Astrocyte (in vitro differentiated cells and primary cell): ENCODE measurements around the gene AATK.

ENCODE experiments used
- EZH2 ChIP-seq: IDR thresholded peaks from 2 replicates; pipeline ENCODE4 v1.6.1; 2012; ENCODE audit warnings: mild to moderate bottlenecking, low read length, inconsistent platforms; ENCODE audit not compliant: insufficient read depth
- TF ChIP-seq, protein P1 (sequence below): IDR thresholded peaks from 2 replicates; pipeline ENCODE4 v1.5.1; 2011; ENCODE audit warnings: low read depth, mild to moderate bottlenecking, inconsistent platforms, low read length, moderate library complexity; ENCODE audit not compliant: insufficient read depth

GRCh38 chr17:81074875-81075274 is 91.1 kb downstream of the AATK start:
- TF ChIP-seq, protein P1, sequence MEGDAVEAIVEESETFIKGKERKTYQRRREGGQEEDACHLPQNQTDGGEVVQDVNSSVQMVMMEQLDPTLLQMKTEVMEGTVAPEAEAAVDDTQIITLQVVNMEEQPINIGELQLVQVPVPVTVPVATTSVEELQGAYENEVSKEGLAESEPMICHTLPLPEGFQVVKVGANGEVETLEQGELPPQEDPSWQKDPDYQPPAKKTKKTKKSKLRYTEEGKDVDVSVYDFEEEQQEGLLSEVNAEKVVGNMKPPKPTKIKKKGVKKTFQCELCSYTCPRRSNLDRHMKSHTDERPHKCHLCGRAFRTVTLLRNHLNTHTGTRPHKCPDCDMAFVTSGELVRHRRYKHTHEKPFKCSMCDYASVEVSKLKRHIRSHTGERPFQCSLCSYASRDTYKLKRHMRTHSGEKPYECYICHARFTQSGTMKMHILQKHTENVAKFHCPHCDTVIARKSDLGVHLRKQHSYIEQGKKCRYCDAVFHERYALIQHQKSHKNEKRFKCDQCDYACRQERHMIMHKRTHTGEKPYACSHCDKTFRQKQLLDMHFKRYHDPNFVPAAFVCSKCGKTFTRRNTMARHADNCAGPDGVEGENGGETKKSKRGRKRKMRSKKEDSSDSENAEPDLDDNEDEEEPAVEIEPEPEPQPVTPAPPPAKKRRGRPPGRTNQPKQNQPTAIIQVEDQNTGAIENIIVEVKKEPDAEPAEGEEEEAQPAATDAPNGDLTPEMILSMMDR, result no peak
- TF ChIP-seq EZH2, result no peak
